ENCODE measurements around the gene PNKD.

PNKD gene

DNA sequence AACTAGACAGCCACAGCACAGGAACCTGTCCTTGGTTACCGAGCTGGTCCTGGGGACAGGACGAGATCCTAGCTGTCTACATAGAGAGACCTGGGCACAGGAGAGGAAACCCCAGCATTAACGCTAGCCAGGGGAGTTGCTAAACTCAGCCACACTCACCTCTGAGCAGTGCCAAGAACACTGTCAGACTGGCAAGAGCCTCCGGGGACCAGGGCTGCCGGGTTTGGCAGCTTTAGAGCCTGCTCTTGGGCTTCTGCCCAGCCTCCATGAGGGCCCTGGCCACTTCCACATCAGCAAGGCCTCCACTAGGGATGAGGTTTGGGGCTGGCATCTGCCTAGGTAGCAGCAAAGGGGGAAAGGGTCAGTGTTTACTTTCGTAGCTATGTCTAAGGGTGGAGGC lies 15.3 kb downstream of the PNKD start:
- no peaks in the 10 kb centered on the region for H3K36me3 ChIP-seq (ENCODE audit: control insufficient read depth, insufficient read depth, low read length)
- peaks cover 30% of the 10 kb centered on the region for H3K4me1 ChIP-seq (ENCODE audit: control insufficient read depth, insufficient read depth, low read length)
- no peak overlapping the region for H3K27ac ChIP-seq (ENCODE audit: low read depth, low read length)
- no peaks in the 10 kb centered on the region for H3K27me3 ChIP-seq (ENCODE audit: control insufficient read depth, insufficient read depth, low read length)
- H3K9ac ChIP-seq (ENCODE audit: low read length), result peak overlapping the region; percentile 1
- no peaks in the 10 kb centered on the region for H3K9me3 ChIP-seq (ENCODE audit: control insufficient read depth, insufficient read depth, low read depth, low read length)
- H3K4me3 ChIP-seq (ENCODE audit: low read depth, low read length), result no peak overlapping the region

DNA sequence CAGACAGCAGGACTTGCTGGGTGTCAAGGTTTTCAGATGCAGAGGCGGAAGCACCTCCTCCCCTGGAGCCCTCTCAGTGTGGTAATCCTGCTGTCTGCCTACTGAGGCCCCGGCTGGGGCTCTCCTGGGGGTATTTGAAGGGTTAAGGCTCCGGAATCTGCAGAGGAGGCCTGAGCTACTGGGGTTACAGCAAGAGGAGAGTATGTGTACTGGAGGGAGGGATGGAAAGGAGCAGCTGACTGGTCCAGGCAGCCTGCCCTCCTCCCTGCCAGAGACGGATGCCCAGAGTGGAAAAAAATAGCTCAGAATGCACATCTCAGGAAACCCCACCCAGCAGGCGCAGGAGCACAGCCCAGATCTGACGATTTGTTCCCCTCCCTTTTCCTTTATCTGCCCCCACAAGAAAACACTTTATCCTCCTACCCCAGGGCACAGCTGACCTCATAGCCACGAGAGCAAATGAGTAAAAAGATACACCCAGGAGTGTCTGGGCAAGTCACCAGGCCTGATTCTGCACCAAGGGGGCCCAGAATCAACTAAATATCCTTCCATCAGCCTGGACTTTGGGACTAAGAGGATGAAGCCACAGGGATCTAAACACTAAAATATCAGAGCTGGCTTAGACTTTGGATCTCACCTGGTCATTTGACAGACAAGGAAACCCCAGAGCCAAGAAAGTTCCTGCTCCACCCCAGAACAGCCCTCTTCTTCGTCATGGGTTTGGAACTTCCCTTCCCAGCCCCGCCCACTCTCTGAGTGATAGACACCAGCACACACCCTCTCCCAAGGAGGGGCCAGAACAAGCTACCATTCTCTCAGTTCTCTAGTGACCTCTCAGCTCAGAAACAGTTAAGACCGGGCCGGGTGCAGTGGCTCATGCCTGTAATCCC lies 16.5 kb downstream of the PNKD start:
- Histone ChIP-seq H3K9ac (ENCODE audit: low read length) (peak overlapping the region; percentile 23), H3K4me1 (ENCODE audit: control insufficient read depth, insufficient read depth, low read length) (peaks cover 42% of the 10 kb centered on the region), H3K9me3 (ENCODE audit: control insufficient read depth, insufficient read depth, low read depth, low read length) (no peaks in the 10 kb centered on the region), H3K36me3 (ENCODE audit: control insufficient read depth, insufficient read depth, low read length) (no peaks in the 10 kb centered on the region), H3K27me3 (ENCODE audit: control insufficient read depth, insufficient read depth, low read length) (no peaks in the 10 kb centered on the region), H3K4me3 (ENCODE audit: low read depth, low read length) (peak overlapping the region; percentile 34), H3K27ac (ENCODE audit: low read depth, low read length) (no peak overlapping the region; the same call in 1 of the 2 replicates)

DNA sequence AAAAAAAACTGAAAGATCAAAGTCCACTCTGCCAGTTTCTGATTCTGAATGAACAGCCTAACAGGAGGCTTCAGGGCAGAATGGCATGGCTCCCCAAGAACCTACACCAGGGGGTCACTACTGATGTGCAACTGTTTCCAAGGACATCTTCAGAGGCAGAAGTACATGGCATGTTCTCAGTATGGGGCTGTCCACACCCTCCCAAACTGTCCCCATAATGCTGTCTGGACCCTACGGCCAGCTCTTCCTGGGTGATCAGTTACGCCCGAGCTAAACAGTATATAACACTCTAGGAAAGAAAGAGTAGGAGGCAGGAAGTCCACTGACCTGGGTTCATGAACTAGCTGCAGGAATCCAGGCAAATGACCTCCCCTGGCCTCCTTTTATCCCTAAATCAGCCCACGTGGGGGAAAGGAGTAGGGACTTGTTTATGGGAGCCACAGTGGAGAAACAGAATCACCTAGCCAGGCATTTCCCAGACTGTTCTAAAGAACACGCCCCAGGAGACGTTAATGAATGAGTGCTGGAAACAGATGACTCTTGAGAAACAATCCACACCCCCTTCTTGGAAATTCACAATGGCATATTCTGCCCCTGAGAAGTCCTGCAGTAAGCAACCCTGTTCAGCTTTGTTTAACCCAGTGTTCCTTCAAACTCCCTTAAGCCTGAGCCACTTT lies 19.5 kb downstream of the PNKD start:
- no peak overlapping the region for H3K4me3 ChIP-seq (ENCODE audit: low read depth, low read length)
- no peaks in the 10 kb centered on the region for H3K27me3 ChIP-seq (ENCODE audit: control insufficient read depth, insufficient read depth, low read length)
- H3K9me3 ChIP-seq (ENCODE audit: control insufficient read depth, insufficient read depth, low read depth, low read length), result no peaks in the 10 kb centered on the region
- peaks cover 57% of the 10 kb centered on the region for H3K4me1 ChIP-seq (ENCODE audit: control insufficient read depth, insufficient read depth, low read length)
- no peak overlapping the region for H3K9ac ChIP-seq (ENCODE audit: low read length)
- no peak overlapping the region for H3K27ac ChIP-seq (ENCODE audit: low read depth, low read length)
- no peaks in the 10 kb centered on the region for H3K36me3 ChIP-seq (ENCODE audit: control insufficient read depth, insufficient read depth, low read length)

DNA sequence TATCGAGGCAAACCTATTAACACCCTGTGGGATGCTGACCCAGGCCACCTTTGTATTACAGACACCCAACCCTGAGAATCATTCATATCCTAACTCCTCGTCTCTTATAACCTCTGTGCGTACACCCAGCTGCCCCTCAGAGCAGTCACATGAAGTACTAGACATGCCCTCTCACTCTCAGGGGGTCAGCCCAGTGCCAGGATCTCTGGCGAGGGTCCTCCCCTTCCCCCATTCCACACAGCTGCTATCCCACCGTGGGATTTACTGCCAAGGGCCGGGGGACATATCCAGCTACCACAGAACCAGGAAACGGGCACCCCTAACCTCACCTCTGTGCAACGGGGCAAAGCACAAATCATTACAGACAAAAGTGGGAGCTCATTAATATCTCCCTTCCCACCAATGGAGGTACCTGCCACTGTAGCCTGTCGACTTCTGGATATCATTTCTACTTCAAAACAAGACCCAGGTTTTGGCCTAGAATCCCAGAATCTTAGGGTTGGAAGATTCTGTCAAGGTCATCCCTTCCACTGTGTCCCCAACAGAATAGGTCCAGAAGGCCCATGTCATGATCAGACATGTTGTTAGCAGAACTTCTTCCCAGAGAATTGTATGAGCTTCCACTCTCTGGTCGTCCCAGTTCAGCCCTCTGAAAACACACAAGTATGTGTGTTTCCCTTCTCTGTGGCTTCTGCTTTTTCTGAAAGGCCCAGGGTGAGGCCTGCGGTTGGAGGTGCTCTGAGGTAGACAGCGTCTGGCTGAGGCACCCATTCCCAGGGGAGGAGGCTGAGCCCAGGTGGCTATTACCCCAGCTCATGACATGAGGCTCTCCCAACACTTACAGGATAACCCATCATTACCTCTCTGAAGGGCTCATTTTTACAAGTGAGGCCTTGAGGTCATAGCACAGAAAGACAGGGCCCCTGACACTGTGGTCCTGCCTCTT lies 20.3 kb downstream of the PNKD start:
- H3K4me1 ChIP-seq (ENCODE audit: control insufficient read depth, insufficient read depth, low read length), result peaks cover 62% of the 10 kb centered on the region
- H3K9ac ChIP-seq (ENCODE audit: low read length), result no peak overlapping the region

DNA sequence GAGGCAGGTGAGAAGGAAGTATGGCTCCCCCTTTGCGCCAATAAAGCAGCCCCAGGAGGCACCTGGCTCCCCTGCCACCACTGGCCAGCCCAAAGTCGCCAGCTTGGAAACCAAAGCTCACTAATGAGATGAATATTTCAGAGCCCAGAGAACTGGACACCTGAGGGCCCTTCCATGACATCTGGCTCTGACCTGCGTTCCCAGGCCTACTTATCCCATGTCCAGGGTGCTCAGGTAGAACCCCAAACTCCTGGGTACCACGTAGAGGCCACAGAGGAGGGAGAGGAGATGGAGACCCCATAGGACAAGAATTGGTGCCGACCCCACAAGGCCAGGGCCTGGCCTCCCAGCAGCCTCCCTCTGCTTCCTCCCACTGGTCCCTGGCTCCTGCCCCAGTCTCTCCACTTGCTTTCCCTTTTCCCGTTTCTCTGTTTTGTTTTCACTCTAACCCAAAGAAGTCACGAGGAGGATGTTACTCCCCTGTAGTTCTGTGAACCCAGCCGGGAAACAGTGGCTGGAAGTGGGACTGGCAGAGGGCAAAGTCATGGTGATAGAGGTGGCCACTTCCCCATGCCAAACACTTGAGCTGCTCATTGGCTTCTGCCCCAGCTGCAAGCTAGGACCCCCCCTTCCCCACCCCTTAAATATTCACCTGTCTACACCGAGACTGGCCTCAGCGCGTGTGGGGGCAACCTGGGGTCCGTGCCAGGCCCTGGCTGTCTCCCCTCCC lies 21.2 kb downstream of the PNKD start:
- Histone ChIP-seq H3K9ac (ENCODE audit: low read length) (peak overlapping the region; percentile 73), H3K27ac (ENCODE audit: low read depth, low read length) (no peak overlapping the region), H3K4me3 (ENCODE audit: low read depth, low read length) (peak overlapping the region; percentile 83), H3K4me1 (ENCODE audit: control insufficient read depth, insufficient read depth, low read length) (peaks cover 54% of the 10 kb centered on the region), H3K36me3 (ENCODE audit: control insufficient read depth, insufficient read depth, low read length) (no peaks in the 10 kb centered on the region), H3K27me3 (ENCODE audit: control insufficient read depth, insufficient read depth, low read length) (no peaks in the 10 kb centered on the region), H3K9me3 (ENCODE audit: control insufficient read depth, insufficient read depth, low read depth, low read length) (no peaks in the 10 kb centered on the region)

More for the DNA sequence above, 20.3 kb downstream of the PNKD start:
- no peak overlapping the region for H3K4me3 ChIP-seq (ENCODE audit: low read depth, low read length)
- no peaks in the 10 kb centered on the region for H3K9me3 ChIP-seq (ENCODE audit: control insufficient read depth, insufficient read depth, low read depth, low read length)
- H3K27ac ChIP-seq (ENCODE audit: low read depth, low read length), result no peak overlapping the region
- no peaks in the 10 kb centered on the region for H3K27me3 ChIP-seq (ENCODE audit: control insufficient read depth, insufficient read depth, low read length)
- no peaks in the 10 kb centered on the region for H3K36me3 ChIP-seq (ENCODE audit: control insufficient read depth, insufficient read depth, low read length)

DNA sequence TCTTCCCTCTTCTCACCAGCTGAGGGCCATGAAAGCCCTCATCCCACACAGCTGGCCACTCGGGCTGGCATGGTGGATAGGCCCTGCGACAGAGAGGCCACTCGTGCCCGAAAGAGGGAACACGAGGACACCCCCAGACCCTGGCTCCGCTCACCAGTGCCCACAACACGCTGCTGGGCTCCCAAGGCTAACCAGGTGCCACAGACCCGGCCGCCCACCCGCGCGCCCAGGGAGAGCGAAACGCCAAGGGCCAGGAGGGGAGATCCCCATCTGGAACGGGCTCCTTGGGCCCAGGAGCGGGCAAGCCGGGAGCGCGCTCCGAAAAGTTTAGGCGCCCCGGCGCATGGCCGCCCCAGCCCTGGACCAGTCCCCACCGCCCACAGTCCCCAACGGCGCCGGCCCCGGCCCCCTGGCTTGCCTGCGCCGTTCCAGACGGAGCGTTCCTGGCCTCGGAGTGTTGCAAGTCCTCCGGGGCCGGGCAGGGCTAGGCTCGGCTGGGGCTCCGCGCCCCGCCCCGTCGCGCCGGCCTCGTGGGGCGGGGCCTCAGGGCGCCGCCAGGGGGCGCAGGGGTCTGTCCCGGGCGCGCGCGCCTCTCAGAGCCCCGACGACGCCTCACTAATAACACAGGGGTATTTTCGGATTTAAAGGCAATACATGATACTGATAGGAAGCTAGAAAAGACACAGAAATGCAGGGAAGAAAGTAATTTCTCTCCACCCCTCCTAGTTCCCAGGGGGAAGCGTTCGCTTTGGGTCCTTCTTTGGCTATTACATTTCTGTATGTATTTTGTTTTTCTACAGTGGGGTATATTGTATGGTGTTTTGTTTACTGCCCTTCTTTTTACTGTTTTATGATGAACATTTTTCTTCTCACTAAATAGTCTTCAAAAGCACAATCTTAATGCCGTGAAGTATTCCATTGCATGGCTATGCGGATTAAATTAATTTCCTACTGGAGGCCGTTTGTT lies 22.0 kb downstream of the PNKD start, which contains the start of gene TMBIM1:
TMBIM1 (minus strand) TSS at position 456 of the 967 bp plus-strand sequence. CDS start 10,362 bp downstream, outside the sequence.
- Histone ChIP-seq H3K27ac (ENCODE audit: low read depth, low read length) (no peak within 1 kb of the TSS), H3K9ac (ENCODE audit: low read length) (peak within 1 kb of the TSS; percentile 73)

DNA sequence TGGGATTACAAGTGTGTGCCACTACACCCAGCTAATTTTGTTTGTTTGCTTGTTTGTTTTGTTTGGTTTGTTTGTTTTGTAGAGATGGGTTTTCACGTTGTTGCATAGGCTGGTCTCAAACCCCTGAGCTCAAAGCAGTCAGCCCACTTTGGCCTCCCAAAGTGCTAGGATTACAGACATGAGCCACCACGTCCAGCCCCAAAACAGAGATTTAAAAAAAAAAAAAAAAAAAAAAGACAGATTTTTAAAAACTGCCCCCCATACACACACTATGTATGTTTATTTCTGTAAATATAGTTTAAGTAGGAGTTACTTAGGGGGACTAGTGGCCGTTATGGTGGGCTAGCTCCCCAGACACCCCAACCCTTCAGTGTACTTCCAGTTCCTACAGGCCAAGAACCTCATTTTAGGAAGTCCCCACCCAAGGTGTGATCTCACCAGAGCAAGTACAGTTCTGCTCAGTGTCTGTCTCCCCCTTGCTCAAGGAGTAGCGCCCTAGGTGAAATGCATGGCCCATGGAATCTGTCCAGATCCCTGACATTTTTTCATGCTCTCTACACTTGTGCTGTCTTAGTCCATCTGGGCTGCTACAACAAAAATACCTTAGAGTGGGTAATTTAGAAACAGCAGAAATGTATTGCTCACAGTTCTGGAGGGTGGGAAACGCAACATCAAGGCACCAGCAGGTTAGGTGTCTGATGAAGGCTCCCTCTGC lies 23.6 kb downstream of the PNKD start:
- no peaks in the 10 kb centered on the region for H3K36me3 ChIP-seq (ENCODE audit: control insufficient read depth, insufficient read depth, low read length)
- H3K4me1 ChIP-seq (ENCODE audit: control insufficient read depth, insufficient read depth, low read length), result peaks cover 48% of the 10 kb centered on the region
- H3K27ac ChIP-seq (ENCODE audit: low read depth, low read length), result no peak overlapping the region
- H3K27me3 ChIP-seq (ENCODE audit: control insufficient read depth, insufficient read depth, low read length), result no peaks in the 10 kb centered on the region
- no peaks in the 10 kb centered on the region for H3K9me3 ChIP-seq (ENCODE audit: control insufficient read depth, insufficient read depth, low read depth, low read length)
- H3K4me3 ChIP-seq (ENCODE audit: low read depth, low read length), result no peak overlapping the region
- H3K9ac ChIP-seq (ENCODE audit: low read length), result no peak overlapping the region

More for the DNA sequence above, 22.0 kb downstream of the PNKD start, which contains the start of gene TMBIM1:
- Histone ChIP-seq H3K4me3 (ENCODE audit: low read depth, low read length) (peak within 1 kb of the TSS; percentile 83), H3K36me3 (ENCODE audit: control insufficient read depth, insufficient read depth, low read length) (no peaks in the 10 kb centered on the region), H3K4me1 (ENCODE audit: control insufficient read depth, insufficient read depth, low read length) (peaks cover 45% of the 10 kb centered on the region), H3K27me3 (ENCODE audit: control insufficient read depth, insufficient read depth, low read length) (no peaks in the 10 kb centered on the region), H3K9me3 (ENCODE audit: control insufficient read depth, insufficient read depth, low read depth, low read length) (no peaks in the 10 kb centered on the region)

DNA sequence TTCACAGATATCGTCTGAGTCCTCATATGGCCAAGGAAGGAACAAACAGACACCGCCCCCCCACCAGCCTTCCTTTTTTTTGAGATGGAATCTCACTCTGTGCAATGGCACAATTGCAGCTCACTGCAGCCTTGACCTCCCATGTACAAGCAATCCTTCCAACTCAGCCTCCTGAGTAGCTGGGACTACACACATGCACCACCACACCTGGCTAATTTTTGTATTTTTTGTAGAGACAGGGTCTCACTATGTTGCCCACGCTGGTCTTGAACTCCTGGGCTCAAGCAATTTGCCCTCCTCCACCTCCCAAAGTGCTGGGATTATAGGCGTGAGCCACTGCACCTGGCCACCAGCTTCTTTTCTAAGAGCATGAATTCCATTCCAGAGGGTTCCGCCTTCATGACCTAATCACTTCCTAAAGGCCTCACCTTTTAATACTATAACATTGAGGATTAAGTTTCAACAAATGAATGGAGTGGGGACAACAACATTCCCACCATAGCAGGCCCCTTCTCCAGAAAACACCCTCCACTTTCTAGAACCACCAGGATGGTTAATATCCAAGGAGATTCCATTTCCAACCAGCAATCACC lies 24.2 kb downstream of the PNKD start:
- Histone ChIP-seq H3K27ac (ENCODE audit: low read depth, low read length) (no peak overlapping the region), H3K27me3 (ENCODE audit: control insufficient read depth, insufficient read depth, low read length) (no peaks in the 10 kb centered on the region), H3K9me3 (ENCODE audit: control insufficient read depth, insufficient read depth, low read depth, low read length) (no peaks in the 10 kb centered on the region), H3K9ac (ENCODE audit: low read length) (no peak overlapping the region), H3K4me3 (ENCODE audit: low read depth, low read length) (no peak overlapping the region), H3K4me1 (ENCODE audit: control insufficient read depth, insufficient read depth, low read length) (peaks cover 48% of the 10 kb centered on the region), H3K36me3 (ENCODE audit: control insufficient read depth, insufficient read depth, low read length) (no peaks in the 10 kb centered on the region)

DNA sequence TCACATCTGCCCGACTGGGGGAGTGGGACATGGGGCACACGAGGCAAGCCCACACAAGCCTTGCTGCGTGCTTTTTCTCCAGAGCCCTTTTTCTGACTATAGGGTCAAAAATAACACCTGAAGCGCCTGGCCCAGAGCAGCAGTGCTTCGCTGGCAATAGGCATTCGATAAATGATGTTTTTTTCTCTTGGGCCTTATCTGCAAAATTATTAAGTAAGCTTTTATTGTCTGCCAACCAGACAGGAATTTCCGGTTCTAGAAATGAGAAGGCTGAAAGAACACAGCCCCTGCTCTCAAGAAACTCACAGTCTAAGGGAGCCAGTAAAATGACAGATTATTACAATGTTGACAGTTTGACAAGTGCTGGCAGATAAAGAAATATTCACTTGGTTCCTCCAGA lies 24.7 kb downstream of the PNKD start:
- H3K9me3 ChIP-seq (ENCODE audit: control insufficient read depth, insufficient read depth, low read depth, low read length), result no peaks in the 10 kb centered on the region

More for the DNA sequence above, 24.7 kb downstream of the PNKD start:
- Histone ChIP-seq H3K27ac (ENCODE audit: low read depth, low read length) (no peak overlapping the region), H3K36me3 (ENCODE audit: control insufficient read depth, insufficient read depth, low read length) (no peaks in the 10 kb centered on the region), H3K27me3 (ENCODE audit: control insufficient read depth, insufficient read depth, low read length) (no peaks in the 10 kb centered on the region), H3K4me1 (ENCODE audit: control insufficient read depth, insufficient read depth, low read length) (peaks cover 43% of the 10 kb centered on the region), H3K9ac (ENCODE audit: low read length) (no peak overlapping the region), H3K4me3 (ENCODE audit: low read depth, low read length) (no peak overlapping the region)
